ENCODE results near the gene METTL9. TPM values are rescaled to one million over a fixed set of nuclear protein-coding genes. Genes with fewer than 3 reads are reported as not detected.
"Not testable (repeated sequence)": the region's sequence is repeated elsewhere in the genome, so short reads cannot be mapped to it uniquely, and the experiment has no call there.

METTL9 gene
- 10 to 100 TPM; 22.8 to 57.3 TPM for total RNA-seq
- 10 to 100 TPM in 1 of 2 donors, 1 to 10 TPM in 1; 9.3 to 11.6 TPM for polyA plus RNA-seq

DNA sequence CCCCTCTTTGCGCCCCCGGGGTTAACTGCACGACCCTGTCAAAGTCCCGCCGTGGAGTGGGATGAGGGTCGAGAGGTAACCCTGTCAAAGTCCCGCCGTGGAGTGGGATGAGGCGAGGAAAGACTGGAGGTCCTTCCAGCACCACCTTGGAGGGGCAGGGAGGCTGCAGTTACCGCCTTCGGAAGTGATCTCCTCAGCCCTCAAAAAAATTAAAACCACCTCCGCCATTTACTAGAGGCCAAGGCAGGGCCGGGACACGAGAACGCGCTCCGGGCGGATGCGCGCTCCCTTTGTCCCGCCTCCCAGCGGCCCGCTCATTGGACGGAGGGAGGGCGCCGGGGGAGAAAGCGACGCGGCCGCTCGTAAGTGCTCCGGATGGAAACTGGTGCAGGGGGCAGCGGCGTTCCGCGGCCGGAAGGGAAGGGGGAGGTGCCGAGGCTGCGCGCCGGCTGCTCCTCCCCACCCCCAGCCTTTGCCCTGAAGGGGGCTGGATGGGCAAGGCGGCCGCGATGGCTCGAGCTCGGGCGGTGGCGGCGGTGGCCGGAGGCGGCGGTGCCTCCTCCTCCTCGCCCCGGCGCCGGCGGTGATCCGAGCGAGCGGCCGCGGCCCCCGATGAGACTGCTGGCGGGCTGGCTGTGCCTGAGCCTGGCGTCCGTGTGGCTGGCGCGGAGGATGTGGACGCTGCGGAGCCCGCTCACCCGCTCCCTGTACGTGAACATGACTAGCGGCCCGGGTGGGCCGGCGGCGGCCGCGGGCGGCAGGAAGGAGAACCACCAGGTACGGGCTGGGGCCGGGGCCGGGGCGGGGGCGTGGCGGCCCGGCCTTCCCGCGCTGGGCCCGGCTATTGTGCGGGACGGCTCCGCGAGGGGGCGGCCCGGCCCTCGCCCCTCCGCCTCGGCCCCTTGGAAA is at the start of gene METTL9:
Gene METTL9, plus strand, starts transcription at position 456 of the 909 bp plus-strand sequence. Its CDS starts 157 bp downstream, at position 613.
- peak; percentile 95 for DNase-seq (ENCODE audit: low spot score)
- Histone ChIP-seq H3K4me1 (ENCODE audit: control insufficient read depth in 4 of 4, insufficient read depth in 4 of 4, low read length in 3 of 4) (peaks cover 3 to 22% (median 10%) of the 10 kb centered on the region in 4 donors), H3K27ac (ENCODE audit: low read depth in 1 of 2, low read length in 2 of 2) (peak within 1 kb of the TSS; percentile 90 to 93), H3K36me3 (ENCODE audit: control insufficient read depth in 4 of 4, insufficient read depth in 3 of 4, low read depth in 1 of 4, low read length in 3 of 4) (no peaks in the 10 kb centered on the region), H3K9ac (ENCODE audit: low read depth in 1 of 2, low read length in 2 of 2) (peak within 1 kb of the TSS; percentile 79 to 98), H3K9me3 (ENCODE audit: control insufficient read depth in 4 of 4, low read length in 3 of 4) (no peaks in the 10 kb centered on the region), H3K27me3 (ENCODE audit: control insufficient read depth in 4 of 4, insufficient read depth in 4 of 4, low read length in 3 of 4) (no peaks in the 10 kb centered on the region), H3K4me3 (ENCODE audit: low read depth in 1 of 3, low read length in 3 of 3) (peak within 1 kb of the TSS; percentile 94 to 99 (median 98))
- TF ChIP-seq, protein P1, sequence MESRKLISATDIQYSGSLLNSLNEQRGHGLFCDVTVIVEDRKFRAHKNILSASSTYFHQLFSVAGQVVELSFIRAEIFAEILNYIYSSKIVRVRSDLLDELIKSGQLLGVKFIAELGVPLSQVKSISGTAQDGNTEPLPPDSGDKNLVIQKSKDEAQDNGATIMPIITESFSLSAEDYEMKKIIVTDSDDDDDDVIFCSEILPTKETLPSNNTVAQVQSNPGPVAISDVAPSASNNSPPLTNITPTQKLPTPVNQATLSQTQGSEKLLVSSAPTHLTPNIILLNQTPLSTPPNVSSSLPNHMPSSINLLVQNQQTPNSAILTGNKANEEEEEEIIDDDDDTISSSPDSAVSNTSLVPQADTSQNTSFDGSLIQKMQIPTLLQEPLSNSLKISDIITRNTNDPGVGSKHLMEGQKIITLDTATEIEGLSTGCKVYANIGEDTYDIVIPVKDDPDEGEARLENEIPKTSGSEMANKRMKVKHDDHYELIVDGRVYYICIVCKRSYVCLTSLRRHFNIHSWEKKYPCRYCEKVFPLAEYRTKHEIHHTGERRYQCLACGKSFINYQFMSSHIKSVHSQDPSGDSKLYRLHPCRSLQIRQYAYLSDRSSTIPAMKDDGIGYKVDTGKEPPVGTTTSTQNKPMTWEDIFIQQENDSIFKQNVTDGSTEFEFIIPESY (IDR thresholded peaks at IDR 0.05): no peak
- peak in 1 of 2 donors; percentile 26 for TF ChIP-seq HNF4A (conservative IDR thresholded peaks at IDR 0.05)
- TF ChIP-seq, protein P2, sequence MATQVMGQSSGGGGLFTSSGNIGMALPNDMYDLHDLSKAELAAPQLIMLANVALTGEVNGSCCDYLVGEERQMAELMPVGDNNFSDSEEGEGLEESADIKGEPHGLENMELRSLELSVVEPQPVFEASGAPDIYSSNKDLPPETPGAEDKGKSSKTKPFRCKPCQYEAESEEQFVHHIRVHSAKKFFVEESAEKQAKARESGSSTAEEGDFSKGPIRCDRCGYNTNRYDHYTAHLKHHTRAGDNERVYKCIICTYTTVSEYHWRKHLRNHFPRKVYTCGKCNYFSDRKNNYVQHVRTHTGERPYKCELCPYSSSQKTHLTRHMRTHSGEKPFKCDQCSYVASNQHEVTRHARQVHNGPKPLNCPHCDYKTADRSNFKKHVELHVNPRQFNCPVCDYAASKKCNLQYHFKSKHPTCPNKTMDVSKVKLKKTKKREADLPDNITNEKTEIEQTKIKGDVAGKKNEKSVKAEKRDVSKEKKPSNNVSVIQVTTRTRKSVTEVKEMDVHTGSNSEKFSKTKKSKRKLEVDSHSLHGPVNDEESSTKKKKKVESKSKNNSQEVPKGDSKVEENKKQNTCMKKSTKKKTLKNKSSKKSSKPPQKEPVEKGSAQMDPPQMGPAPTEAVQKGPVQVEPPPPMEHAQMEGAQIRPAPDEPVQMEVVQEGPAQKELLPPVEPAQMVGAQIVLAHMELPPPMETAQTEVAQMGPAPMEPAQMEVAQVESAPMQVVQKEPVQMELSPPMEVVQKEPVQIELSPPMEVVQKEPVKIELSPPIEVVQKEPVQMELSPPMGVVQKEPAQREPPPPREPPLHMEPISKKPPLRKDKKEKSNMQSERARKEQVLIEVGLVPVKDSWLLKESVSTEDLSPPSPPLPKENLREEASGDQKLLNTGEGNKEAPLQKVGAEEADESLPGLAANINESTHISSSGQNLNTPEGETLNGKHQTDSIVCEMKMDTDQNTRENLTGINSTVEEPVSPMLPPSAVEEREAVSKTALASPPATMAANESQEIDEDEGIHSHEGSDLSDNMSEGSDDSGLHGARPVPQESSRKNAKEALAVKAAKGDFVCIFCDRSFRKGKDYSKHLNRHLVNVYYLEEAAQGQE (IDR thresholded peaks at IDR 0.05): peak; percentile 79
- TF ChIP-seq GABPA (IDR thresholded peaks at IDR 0.05 in 1 of 2, conservative IDR thresholded peaks at IDR 0.05 in 1 of 2): peak; percentile 77 to 93
- peak; percentile 28 to 32 for TF ChIP-seq RXRA (IDR thresholded peaks at IDR 0.05)
- no peak for TF ChIP-seq NR2F2 (IDR thresholded peaks at IDR 0.05)
- peak; percentile 91 for TF ChIP-seq YY1 (IDR thresholded peaks at IDR 0.05)
- TF ChIP-seq, protein P3, sequence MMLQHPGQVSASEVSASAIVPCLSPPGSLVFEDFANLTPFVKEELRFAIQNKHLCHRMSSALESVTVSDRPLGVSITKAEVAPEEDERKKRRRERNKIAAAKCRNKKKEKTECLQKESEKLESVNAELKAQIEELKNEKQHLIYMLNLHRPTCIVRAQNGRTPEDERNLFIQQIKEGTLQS (IDR thresholded peaks at IDR 0.05): no peak
- TF ChIP-seq, protein P4, sequence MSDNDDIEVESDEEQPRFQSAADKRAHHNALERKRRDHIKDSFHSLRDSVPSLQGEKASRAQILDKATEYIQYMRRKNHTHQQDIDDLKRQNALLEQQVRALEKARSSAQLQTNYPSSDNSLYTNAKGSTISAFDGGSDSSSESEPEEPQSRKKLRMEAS (IDR thresholded peaks at IDR 0.05): peak; percentile 57
- peak; percentile 71 for TF ChIP-seq SP1 (IDR thresholded peaks at IDR 0.05)
- TF ChIP-seq TAF1 (conservative IDR thresholded peaks at IDR 0.05): peak; percentile 71
- TF ChIP-seq FOXA1 (IDR thresholded peaks at IDR 0.05): no peak
- no peak for TF ChIP-seq HNF4G (IDR thresholded peaks at IDR 0.05)
- TF ChIP-seq EGR1 (IDR thresholded peaks at IDR 0.05; ENCODE audit: low read depth in 2 of 2): peak in 1 of 2 donors; percentile 40
- TF ChIP-seq RAD21 (IDR thresholded peaks at IDR 0.05): peak in 1 of 2 donors; percentile 51
- TF ChIP-seq, protein P5, sequence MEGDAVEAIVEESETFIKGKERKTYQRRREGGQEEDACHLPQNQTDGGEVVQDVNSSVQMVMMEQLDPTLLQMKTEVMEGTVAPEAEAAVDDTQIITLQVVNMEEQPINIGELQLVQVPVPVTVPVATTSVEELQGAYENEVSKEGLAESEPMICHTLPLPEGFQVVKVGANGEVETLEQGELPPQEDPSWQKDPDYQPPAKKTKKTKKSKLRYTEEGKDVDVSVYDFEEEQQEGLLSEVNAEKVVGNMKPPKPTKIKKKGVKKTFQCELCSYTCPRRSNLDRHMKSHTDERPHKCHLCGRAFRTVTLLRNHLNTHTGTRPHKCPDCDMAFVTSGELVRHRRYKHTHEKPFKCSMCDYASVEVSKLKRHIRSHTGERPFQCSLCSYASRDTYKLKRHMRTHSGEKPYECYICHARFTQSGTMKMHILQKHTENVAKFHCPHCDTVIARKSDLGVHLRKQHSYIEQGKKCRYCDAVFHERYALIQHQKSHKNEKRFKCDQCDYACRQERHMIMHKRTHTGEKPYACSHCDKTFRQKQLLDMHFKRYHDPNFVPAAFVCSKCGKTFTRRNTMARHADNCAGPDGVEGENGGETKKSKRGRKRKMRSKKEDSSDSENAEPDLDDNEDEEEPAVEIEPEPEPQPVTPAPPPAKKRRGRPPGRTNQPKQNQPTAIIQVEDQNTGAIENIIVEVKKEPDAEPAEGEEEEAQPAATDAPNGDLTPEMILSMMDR (IDR thresholded peaks at IDR 0.05; ENCODE audit: low read depth, low read length, missing input control): no peak
- no peak for TF ChIP-seq JUND (IDR thresholded peaks at IDR 0.05)
- under 1% methylated on average over 100 of the region's 100 CpGs for WGBS

GRCh38 chr16:21549975-21550374 is 49.4 kb upstream of the METTL9 start:
- H3K4me1 ChIP-seq (ENCODE audit: control insufficient read depth in 4 of 4, insufficient read depth in 4 of 4, low read length in 3 of 4); H3K36me3 ChIP-seq (ENCODE audit: control insufficient read depth in 4 of 4, insufficient read depth in 3 of 4, low read depth in 1 of 4, low read length in 3 of 4); H3K27me3 ChIP-seq (ENCODE audit: control insufficient read depth in 4 of 4, insufficient read depth in 4 of 4, low read length in 3 of 4); DNase-seq (ENCODE audit: low spot score); H3K4me3 ChIP-seq (ENCODE audit: low read depth in 1 of 3, low read length in 3 of 3); H3K9ac ChIP-seq (ENCODE audit: low read depth in 1 of 2, low read length in 2 of 2); H3K9me3 ChIP-seq (ENCODE audit: control insufficient read depth in 4 of 4, low read length in 3 of 4); H3K27ac ChIP-seq (ENCODE audit: low read depth in 1 of 2, low read length in 2 of 2): not testable (repeated sequence)
- WGBS: 92% methylated on average over 17 of the region's 17 CpGs

GRCh38 chr16:21550435-21550834 is 48.9 kb upstream of the METTL9 start:
- WGBS: 73% methylated on average over 1 of the region's 5 CpGs
- H3K4me3 ChIP-seq (ENCODE audit: low read depth in 1 of 3, low read length in 3 of 3); H3K4me1 ChIP-seq (ENCODE audit: control insufficient read depth in 4 of 4, insufficient read depth in 4 of 4, low read length in 3 of 4); H3K27me3 ChIP-seq (ENCODE audit: control insufficient read depth in 4 of 4, insufficient read depth in 4 of 4, low read length in 3 of 4); H3K27ac ChIP-seq (ENCODE audit: low read depth in 1 of 2, low read length in 2 of 2); H3K9ac ChIP-seq (ENCODE audit: low read depth in 1 of 2, low read length in 2 of 2); H3K9me3 ChIP-seq (ENCODE audit: control insufficient read depth in 4 of 4, low read length in 3 of 4); H3K36me3 ChIP-seq (ENCODE audit: control insufficient read depth in 4 of 4, insufficient read depth in 3 of 4, low read depth in 1 of 4, low read length in 3 of 4); DNase-seq (ENCODE audit: low spot score): not testable (repeated sequence)
